Measurements from ENCODE around the gene MYO1F.
A peak's percentile ranks its signal among the peaks of the same experiment; 100 is the strongest.

Gene MYO1F

GRCh38 chr19:8490395-8490760 lies 86.9 kb downstream of the MYO1F start:
- Histone ChIP-seq H3K4me1 (ENCODE audit: control insufficient read depth, insufficient read depth, low read length) (no peaks in the 10 kb centered on the region), H3K9me3 (ENCODE audit: control insufficient read depth, insufficient read depth, low read length) (no peaks in the 10 kb centered on the region), H3K9ac (ENCODE audit: low read depth, low read length) (no peak overlapping the region), H3K4me3 (ENCODE audit: low read depth, low read length) (no peak overlapping the region), H3K36me3 (ENCODE audit: control insufficient read depth, insufficient read depth, low read length) (peaks cover 38% of the 10 kb centered on the region), H3K27me3 (ENCODE audit: control insufficient read depth, insufficient read depth, low read length) (no peaks in the 10 kb centered on the region), H3K27ac (ENCODE audit: low read depth, low read length) (no peak overlapping the region)

- H3K27me3 ChIP-seq (ENCODE audit: control insufficient read depth, insufficient read depth, low read length), result no peaks in the 10 kb centered on the region
- H3K36me3 ChIP-seq (ENCODE audit: control insufficient read depth, insufficient read depth, low read length), result peaks cover 44% of the 10 kb centered on the region
- peak overlapping the region; percentile 1 for H3K27ac ChIP-seq (ENCODE audit: low read depth, low read length)
- no peaks in the 10 kb centered on the region for H3K4me1 ChIP-seq (ENCODE audit: control insufficient read depth, insufficient read depth, low read length)
- no peak overlapping the region for H3K4me3 ChIP-seq (ENCODE audit: low read depth, low read length)
- H3K9me3 ChIP-seq (ENCODE audit: control insufficient read depth, insufficient read depth, low read length), result no peaks in the 10 kb centered on the region
- H3K9ac ChIP-seq (ENCODE audit: low read depth, low read length), result no peak overlapping the region
Observed at GRCh38 chr19:8489561-8490394, 87.5 kb downstream of the MYO1F start.

GRCh38 chr19:8488365-8488764 lies 88.9 kb downstream of the MYO1F start:
- no peak overlapping the region for H3K4me3 ChIP-seq (ENCODE audit: low read depth, low read length)
- H3K27ac ChIP-seq (ENCODE audit: low read depth, low read length), result no peak overlapping the region
- H3K9me3 ChIP-seq (ENCODE audit: control insufficient read depth, insufficient read depth, low read length), result no peaks in the 10 kb centered on the region
- no peaks in the 10 kb centered on the region for H3K4me1 ChIP-seq (ENCODE audit: control insufficient read depth, insufficient read depth, low read length)
- H3K36me3 ChIP-seq (ENCODE audit: control insufficient read depth, insufficient read depth, low read length), result peaks cover 55% of the 10 kb centered on the region
- no peak overlapping the region for H3K9ac ChIP-seq (ENCODE audit: low read depth, low read length)
- no peaks in the 10 kb centered on the region for H3K27me3 ChIP-seq (ENCODE audit: control insufficient read depth, insufficient read depth, low read length)

GRCh38 chr19:8487137-8487851 lies 89.9 kb downstream of the MYO1F start:
- H3K27ac ChIP-seq (ENCODE audit: low read depth, low read length), result no peak overlapping the region
- no peaks in the 10 kb centered on the region for H3K9me3 ChIP-seq (ENCODE audit: control insufficient read depth, insufficient read depth, low read length)
- H3K36me3 ChIP-seq (ENCODE audit: control insufficient read depth, insufficient read depth, low read length), result peaks cover 66% of the 10 kb centered on the region
- H3K4me3 ChIP-seq (ENCODE audit: low read depth, low read length), result no peak overlapping the region
- no peaks in the 10 kb centered on the region for H3K27me3 ChIP-seq (ENCODE audit: control insufficient read depth, insufficient read depth, low read length)
- H3K4me1 ChIP-seq (ENCODE audit: control insufficient read depth, insufficient read depth, low read length), result no peaks in the 10 kb centered on the region
- no peak overlapping the region for H3K9ac ChIP-seq (ENCODE audit: low read depth, low read length)

GRCh38 chr19:8486661-8487136 lies 90.5 kb downstream of the MYO1F start:
- H3K9me3 ChIP-seq (ENCODE audit: control insufficient read depth, insufficient read depth, low read length), result no peaks in the 10 kb centered on the region
- H3K36me3 ChIP-seq (ENCODE audit: control insufficient read depth, insufficient read depth, low read length), result peaks cover 70% of the 10 kb centered on the region
- no peaks in the 10 kb centered on the region for H3K4me1 ChIP-seq (ENCODE audit: control insufficient read depth, insufficient read depth, low read length)
- no peak overlapping the region for H3K27ac ChIP-seq (ENCODE audit: low read depth, low read length)
- H3K27me3 ChIP-seq (ENCODE audit: control insufficient read depth, insufficient read depth, low read length), result no peaks in the 10 kb centered on the region
- no peak overlapping the region for H3K4me3 ChIP-seq (ENCODE audit: low read depth, low read length)
- no peak overlapping the region for H3K9ac ChIP-seq (ENCODE audit: low read depth, low read length)

- Histone ChIP-seq H3K27me3 (ENCODE audit: control insufficient read depth, insufficient read depth, low read length) (no peaks in the 10 kb centered on the region), H3K4me3 (ENCODE audit: low read depth, low read length) (no peak overlapping the region), H3K27ac (ENCODE audit: low read depth, low read length) (no peak overlapping the region), H3K4me1 (ENCODE audit: control insufficient read depth, insufficient read depth, low read length) (0 out of 2 replicates have a peak, but pooled peaks cover 6% of the 10 kb centered on the region), H3K36me3 (ENCODE audit: control insufficient read depth, insufficient read depth, low read length) (peaks cover 79% of the 10 kb centered on the region), H3K9ac (ENCODE audit: low read depth, low read length) (no peak overlapping the region), H3K9me3 (ENCODE audit: control insufficient read depth, insufficient read depth, low read length) (no peaks in the 10 kb centered on the region)
Observed at GRCh38 chr19:8485561-8486371, 91.5 kb downstream of the MYO1F start.

GRCh38 chr19:8484331-8484894 lies 92.8 kb downstream of the MYO1F start:
- Histone ChIP-seq H3K4me3 (ENCODE audit: low read depth, low read length) (no peak overlapping the region), H3K27me3 (ENCODE audit: control insufficient read depth, insufficient read depth, low read length) (no peaks in the 10 kb centered on the region), H3K27ac (ENCODE audit: low read depth, low read length) (no peak overlapping the region), H3K9ac (ENCODE audit: low read depth, low read length) (no peak overlapping the region), H3K36me3 (ENCODE audit: control insufficient read depth, insufficient read depth, low read length) (peaks cover 86% of the 10 kb centered on the region), H3K4me1 (ENCODE audit: control insufficient read depth, insufficient read depth, low read length) (0 out of 2 replicates have a peak, but pooled peaks cover 6% of the 10 kb centered on the region), H3K9me3 (ENCODE audit: control insufficient read depth, insufficient read depth, low read length) (no peaks in the 10 kb centered on the region)

GRCh38 chr19:8483165-8483564 lies 94.1 kb downstream of the MYO1F start:
- Histone ChIP-seq H3K36me3 (ENCODE audit: control insufficient read depth, insufficient read depth, low read length) (peaks cover 87% of the 10 kb centered on the region), H3K4me1 (ENCODE audit: control insufficient read depth, insufficient read depth, low read length) (0 out of 2 replicates have a peak, but pooled peaks cover 6% of the 10 kb centered on the region), H3K27ac (ENCODE audit: low read depth, low read length) (no peak overlapping the region)

GRCh38 chr19:8482696-8483095 lies 94.5 kb downstream of the MYO1F start:
- Histone ChIP-seq H3K4me3 (ENCODE audit: low read depth, low read length) (no peak overlapping the region), H3K9me3 (ENCODE audit: control insufficient read depth, insufficient read depth, low read length) (no peaks in the 10 kb centered on the region), H3K9ac (ENCODE audit: low read depth, low read length) (no peak overlapping the region), H3K36me3 (ENCODE audit: control insufficient read depth, insufficient read depth, low read length) (peaks cover 87% of the 10 kb centered on the region), H3K27ac (ENCODE audit: low read depth, low read length) (no peak overlapping the region), H3K27me3 (ENCODE audit: control insufficient read depth, insufficient read depth, low read length) (no peaks in the 10 kb centered on the region), H3K4me1 (ENCODE audit: control insufficient read depth, insufficient read depth, low read length) (0 out of 2 replicates have a peak, but pooled peaks cover 6% of the 10 kb centered on the region)

More at GRCh38 chr19:8483165-8483564, 94.1 kb downstream of the MYO1F start:
- Histone ChIP-seq H3K9me3 (ENCODE audit: control insufficient read depth, insufficient read depth, low read length) (no peaks in the 10 kb centered on the region), H3K4me3 (ENCODE audit: low read depth, low read length) (no peak overlapping the region), H3K27me3 (ENCODE audit: control insufficient read depth, insufficient read depth, low read length) (no peaks in the 10 kb centered on the region), H3K9ac (ENCODE audit: low read depth, low read length) (no peak overlapping the region)

- Histone ChIP-seq H3K9ac (ENCODE audit: low read depth, low read length) (no peak overlapping the region), H3K27ac (ENCODE audit: low read depth, low read length) (no peak overlapping the region), H3K4me1 (ENCODE audit: control insufficient read depth, insufficient read depth, low read length) (0 out of 2 replicates have a peak, but pooled peaks cover 6% of the 10 kb centered on the region), H3K27me3 (ENCODE audit: control insufficient read depth, insufficient read depth, low read length) (no peaks in the 10 kb centered on the region), H3K4me3 (ENCODE audit: low read depth, low read length) (no peak overlapping the region), H3K36me3 (ENCODE audit: control insufficient read depth, insufficient read depth, low read length) (peaks cover 87% of the 10 kb centered on the region), H3K9me3 (ENCODE audit: control insufficient read depth, insufficient read depth, low read length) (no peaks in the 10 kb centered on the region)
Observed at GRCh38 chr19:8481616-8482015, 95.6 kb downstream of the MYO1F start.

Data from HUES48 (cell line).